Mammary epithelial cell (primary cell): ENCODE results near the gene MAP3K6.

Experiments used
- CTCF ChIP-seq, 2 donors: IDR thresholded peaks in 1 of 2; conservative IDR thresholded peaks in 1 of 2; 2 replicates each; pipeline ENCODE4 v1.5.1; 2011 to 2012; ENCODE audit warnings: inconsistent platforms in 2 of 2, low read length in 2 of 2, mild to moderate bottlenecking in 2 of 2, control low read depth in 1 of 2, low read depth in 1 of 2; ENCODE audit not compliant: insufficient read depth in 1 of 2; ENCODE audit errors: extremely low read depth in 1 of 2
- EZH2 ChIP-seq: IDR thresholded peaks from 2 replicates; pipeline ENCODE4 v1.6.1; 2012; ENCODE audit warnings: low read length, inconsistent platforms, borderline replicate concordance

GRCh38 chr1:27360159-27361043 is 6.4 kb downstream of the MAP3K6 start:
- TF ChIP-seq CTCF (conservative IDR thresholded peaks at IDR 0.05 in 1 of 2, IDR thresholded peaks at IDR 0.05 in 1 of 2; ENCODE audit: extremely low read depth in 1 of 2, insufficient read depth in 1 of 2, low read depth in 1 of 2, low read length in 2 of 2), result no peak
- no peak for TF ChIP-seq EZH2
